Measurements from ENCODE around the gene C1orf87.
"Not testable (repeated sequence)": the region's sequence is repeated elsewhere in the genome, so short reads cannot be mapped to it uniquely, and the experiment has no call there.

Gene C1orf87

GRCh38 chr1:59990470-59990869 lies 83.1 kb downstream of the C1orf87 start:
- DNase-seq, result peak; percentile 68

GRCh38 chr1:59986516-59987310 lies 86.9 kb downstream of the C1orf87 start:
- no peak for DNase-seq

GRCh38 chr1:59985911-59986515 lies 87.6 kb downstream of the C1orf87 start:
- no peak for DNase-seq

GRCh38 chr1:59979666-59980065 lies 93.9 kb downstream of the C1orf87 start:
- no peak for DNase-seq

DNA sequence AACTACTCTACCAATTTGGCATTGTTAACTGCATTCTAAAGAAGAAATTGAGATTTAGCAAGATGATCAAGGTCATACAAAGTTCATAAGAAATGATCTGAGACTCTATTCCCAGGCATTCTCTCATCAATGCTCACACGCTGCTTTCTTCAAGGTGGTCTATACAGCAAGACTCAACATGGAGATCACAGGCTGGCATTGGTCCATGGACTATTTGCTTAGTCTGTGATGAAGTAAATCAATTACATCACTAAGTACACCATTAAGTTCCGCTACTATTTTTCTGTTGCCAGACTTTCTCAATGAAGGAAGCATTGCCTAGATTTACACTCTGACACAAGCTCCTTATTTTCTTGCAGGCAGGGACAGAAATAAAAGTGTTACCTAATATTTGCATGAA lies 95.1 kb downstream of the C1orf87 start:
- no peak for DNase-seq

- no peak for DNase-seq
These were observed 95.5 kb downstream of the C1orf87 start for GRCh38 chr1:59978026-59978425.

- DNase-seq, result no peak
These were observed 96.5 kb downstream of the C1orf87 start for GRCh38 chr1:59977075-59977410.

DNA sequence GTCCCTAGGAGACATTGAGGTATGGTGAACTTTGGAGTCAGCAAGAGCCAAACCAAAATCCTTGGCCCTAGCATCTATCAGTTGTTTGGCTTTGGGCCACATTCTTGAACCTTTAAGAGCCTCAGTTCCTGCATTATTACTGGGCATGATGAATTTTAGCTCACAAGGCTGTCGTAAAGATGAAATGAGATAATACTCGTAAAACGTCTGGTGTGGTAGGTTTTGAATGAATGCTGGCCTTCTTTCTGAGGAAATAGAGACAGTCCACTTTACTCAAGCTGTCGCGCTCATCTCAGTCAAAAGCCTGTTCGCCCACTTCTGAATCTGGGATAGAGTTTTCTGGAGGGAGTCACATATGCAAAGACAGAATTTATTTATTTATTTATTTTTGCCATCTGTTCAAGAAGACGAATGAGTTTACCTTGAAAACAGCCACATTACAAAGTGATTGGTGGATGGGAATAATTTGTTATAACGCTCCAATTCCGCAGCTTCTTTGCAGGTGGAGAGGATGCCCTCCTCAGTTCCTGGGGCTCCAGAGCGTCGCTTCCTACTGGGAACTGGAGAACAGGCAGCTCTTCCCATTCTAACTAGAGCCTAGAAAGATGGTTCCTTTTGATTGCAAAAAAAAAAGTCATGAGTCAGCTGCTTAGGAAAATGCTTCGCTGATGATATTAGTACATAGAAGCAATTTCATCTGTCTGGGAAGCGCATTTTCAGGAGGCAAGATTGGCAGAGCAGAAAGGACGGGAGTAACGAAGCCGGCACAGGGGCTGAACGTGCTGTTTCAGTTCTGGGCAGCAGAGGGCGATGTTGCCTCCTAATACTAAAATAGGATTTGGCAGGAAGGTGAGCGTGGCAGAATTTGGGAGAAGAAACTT lies 97.1 kb downstream of the C1orf87 start:
- peak; percentile 83 for DNase-seq

DNA sequence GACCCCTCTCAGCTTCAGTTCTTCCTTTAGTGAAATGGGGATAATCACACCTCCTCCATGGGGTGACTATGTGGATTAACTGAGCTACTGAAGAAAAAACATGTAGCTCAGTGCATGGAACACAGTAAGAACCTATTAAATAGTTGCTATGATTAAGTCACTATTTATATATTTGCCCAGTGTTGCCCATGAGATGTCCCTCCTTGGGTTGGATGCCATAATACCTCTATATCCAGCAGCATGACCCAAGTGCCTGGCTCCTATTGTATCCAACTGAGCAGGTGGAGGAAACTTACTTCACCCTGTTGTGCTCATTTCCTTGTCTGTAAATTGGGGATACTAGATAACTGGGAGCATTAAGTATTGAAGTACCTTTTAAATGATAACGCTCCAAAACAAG lies 99.9 kb downstream of the C1orf87 start:
- no peak for DNase-seq

GRCh38 chr1:59972216-59972927 lies 101.2 kb downstream of the C1orf87 start:
- no peak for DNase-seq

DNA sequence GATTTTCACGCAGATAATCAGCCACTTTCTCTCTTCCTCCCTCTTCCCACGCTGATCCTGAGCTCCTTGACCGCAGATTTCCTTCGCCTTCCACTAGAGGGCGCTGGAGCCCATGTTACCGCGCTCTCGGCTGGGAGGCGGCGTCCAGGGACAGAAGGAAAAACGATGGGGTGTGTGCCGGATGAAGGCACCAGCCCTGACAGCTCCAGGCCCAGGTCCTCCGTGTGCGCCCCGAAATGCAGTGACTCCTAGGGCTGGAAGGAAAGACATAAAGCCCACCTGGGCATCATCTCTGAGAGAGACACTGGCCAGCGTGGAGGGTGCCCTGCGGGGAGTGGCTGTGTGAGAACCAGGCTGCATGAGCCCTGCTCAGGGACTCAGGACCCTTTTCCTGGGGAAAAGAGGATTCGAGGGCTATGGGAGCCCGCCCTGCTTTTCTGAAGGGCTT lies 102.1 kb downstream of the C1orf87 start:
- peak; percentile 87 for DNase-seq

- not testable (repeated sequence) for DNase-seq
These were observed 103.9 kb downstream of the C1orf87 start for GRCh38 chr1:59969542-59970175.

DNA sequence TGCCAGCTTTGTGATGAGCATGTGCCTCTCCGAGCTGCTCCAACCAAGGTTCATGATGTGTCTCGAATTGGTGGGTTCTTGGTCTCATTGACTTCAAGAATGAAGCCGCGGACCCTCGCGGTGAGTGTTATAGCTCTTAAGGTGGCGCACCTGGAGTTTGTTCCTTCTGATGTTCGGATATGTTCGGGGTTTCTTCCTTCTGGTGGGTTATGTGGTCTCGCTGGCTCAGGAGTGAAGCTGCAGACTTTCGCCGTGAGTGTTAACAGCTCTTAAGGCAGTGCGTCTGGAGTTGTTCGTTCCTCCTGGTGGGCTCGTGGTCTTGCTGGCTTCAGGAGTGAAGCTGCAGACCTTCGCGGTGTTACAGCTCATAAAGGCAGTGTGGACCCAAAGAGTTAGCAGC lies 104.8 kb downstream of the C1orf87 start:
- not testable (repeated sequence) for DNase-seq

DNA sequence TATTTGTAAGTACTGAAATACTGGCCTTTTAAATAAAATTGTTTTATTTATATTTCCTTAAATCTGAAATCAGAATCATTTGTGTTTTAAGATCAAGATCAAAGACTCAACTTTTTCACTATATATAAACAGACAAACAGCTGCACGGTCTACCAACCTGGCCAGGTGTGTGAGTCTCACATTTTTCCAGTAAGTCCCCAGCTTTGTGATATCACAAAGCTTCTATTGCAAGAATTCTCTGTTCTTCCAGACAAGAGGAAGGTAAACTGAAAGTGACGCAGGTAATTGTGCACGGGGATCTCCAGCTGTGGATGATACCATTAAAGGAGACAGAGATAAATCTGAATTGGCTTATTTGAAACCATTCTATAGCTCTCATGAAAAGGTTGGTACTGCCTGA lies 105.8 kb downstream of the C1orf87 start:
- DNase-seq, result no peak

- DNase-seq, result peak; percentile 83
These were observed 106.4 kb downstream of the C1orf87 start for GRCh38 chr1:59967141-59967697.

DNA sequence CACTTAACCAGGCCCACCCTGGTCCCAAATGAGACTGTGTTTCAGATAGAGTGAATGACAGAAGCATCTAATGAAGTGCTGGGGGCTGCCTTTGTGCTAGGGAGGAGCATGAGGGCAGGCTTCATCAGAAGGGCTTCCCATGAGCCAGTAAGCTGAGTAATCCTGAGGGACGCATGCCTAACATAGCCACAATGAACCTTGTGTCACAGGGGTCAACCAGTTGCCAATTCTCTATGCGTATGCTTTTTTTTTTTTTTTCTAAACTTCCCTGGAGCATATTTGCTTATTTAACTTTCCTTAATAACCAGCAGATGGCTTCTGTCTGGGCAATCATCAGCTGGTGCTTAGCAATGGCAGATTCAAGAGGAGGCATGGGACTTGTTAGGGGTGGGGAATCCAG lies 121.5 kb downstream of the C1orf87 start:
- DNase-seq, result no peak

GRCh38 chr1:59949648-59950047 lies 123.9 kb downstream of the C1orf87 start:
- no peak for DNase-seq

- no peak for DNase-seq
These were observed 124.6 kb downstream of the C1orf87 start for GRCh38 chr1:59948990-59949389.

DNA sequence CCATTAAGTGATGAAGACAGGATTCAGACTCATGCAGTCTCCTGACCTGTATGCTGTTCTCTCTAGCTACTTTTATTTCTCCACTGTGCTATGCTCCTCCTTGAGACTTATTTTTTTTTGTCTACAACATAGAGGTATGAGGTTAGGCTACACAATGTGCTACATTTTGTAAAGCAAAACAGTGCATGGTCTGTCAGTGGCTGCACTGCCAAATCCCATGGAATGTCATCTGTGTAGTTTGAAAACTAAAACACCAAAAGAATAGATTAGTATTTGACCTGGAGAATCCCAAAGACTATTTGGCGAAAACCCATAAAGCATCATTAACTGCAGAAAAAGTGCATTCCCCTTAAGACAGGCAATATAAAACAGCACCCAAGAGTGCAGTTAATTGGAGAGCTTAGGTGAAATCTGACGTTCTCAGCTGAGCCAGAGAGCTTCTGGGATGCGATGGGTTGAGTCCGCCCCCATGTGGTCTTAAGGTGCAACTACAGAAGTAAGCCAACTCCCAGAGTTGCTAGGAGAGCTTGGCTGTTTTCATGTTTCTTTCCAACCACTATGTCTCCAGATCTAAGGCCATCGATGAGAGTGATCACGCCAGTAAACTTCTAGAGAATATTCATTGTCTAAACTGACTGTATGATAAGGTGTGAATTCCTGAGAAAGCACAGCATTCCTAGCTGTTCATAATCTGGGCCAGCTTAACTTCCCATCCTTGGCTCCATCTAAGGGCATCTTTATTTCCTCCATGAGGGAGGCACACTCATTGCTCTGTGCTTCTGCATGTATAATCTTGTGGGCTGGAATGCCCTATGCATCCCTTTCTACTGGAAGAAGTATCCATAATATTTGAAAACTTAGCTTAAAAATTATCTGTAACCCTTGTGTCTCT lies 126.3 kb downstream of the C1orf87 start:
- peak; percentile 76 for DNase-seq

GRCh38 chr1:59945790-59946189 lies 127.8 kb downstream of the C1orf87 start:
- DNase-seq, result no peak
